Stimulated activated naive CD8-positive, alpha-beta T cell treated with anti-CD3 and anti-CD28 coated beads, Interleukin-15, amount 100 ng/mL, for 72 hours (primary cell): ENCODE results near the gene PRKRIP1.
"Not testable (repeated sequence)": the region's sequence is repeated elsewhere in the genome, so short reads cannot be mapped to it uniquely, and the experiment has no call there.

Source experiments
- ATAC-seq: fragments of 150-1000 bp; cut with Tn5 transposase; 2 replicates; pipeline ENCODE4 v1.10.0; 2021; ENCODE audit warnings: mild to moderate bottlenecking, moderate library complexity
- DNase-seq, 2 donors: peaks; one replicate each; pipeline ENCODE4 v3.0.0; 2021 to 2022
- H3K27ac Mint-ChIP-seq, 2 donors: one replicate each; pipeline ENCODE4 v1.8.0; 2022; ENCODE audit warnings: mild to moderate bottlenecking in 2 of 2, mixed read lengths in 2 of 2, moderate library complexity in 2 of 2
- H3K27me3 Mint-ChIP-seq: one replicate; pipeline ENCODE4 v1.8.0; 2022; ENCODE audit warnings: mixed read lengths
- H3K4me1 Mint-ChIP-seq: one replicate; pipeline ENCODE4 v1.8.0; 2022; ENCODE audit warnings: mild to moderate bottlenecking, mixed read lengths
- H3K4me3 Mint-ChIP-seq, 2 donors: one replicate each; pipeline ENCODE4 v1.8.0; 2022; ENCODE audit warnings: mild to moderate bottlenecking in 2 of 2, mixed read lengths in 2 of 2, moderate library complexity in 1 of 2
- H3K9me3 Mint-ChIP-seq, 2 donors: one replicate each; pipeline ENCODE4 v1.8.0; 2022; ENCODE audit warnings: mixed read lengths in 2 of 2

Gene PRKRIP1

GRCh38 chr7:102392330-102392729 is 3.8 kb upstream of the PRKRIP1 start:
- Mint-ChIP-seq H3K4me3 (no peak overlapping the region), H3K9me3 (no peaks in the 10 kb centered on the region), H3K4me1 (peaks cover 16% of the 10 kb centered on the region), H3K27ac (no peak overlapping the region), H3K27me3 (no peaks in the 10 kb centered on the region)
- DNase-seq (no peak), ATAC-seq (no peak)

DNA sequence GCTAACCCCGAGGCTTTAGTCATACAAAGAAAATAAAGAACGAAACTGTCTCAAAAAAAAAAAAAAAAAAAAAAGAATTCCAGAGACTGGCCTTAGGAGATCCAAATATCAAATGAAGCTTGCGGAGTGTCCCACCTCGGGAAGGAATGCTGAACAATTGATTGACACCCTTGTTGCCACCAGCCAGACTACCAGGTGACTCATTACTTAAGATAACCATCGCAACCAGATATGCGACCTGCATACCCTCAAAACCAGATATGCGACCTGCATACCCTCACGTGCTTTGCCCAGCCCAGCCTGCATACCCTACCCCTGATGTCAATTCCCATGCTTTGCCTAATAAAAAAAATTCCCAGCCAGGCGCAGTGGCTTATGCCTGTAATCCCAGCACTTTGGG is 2.7 kb upstream of the PRKRIP1 start:
- DNase-seq: no peak
- peaks cover 21% of the 10 kb centered on the region for H3K4me1 Mint-ChIP-seq
- H3K27me3 Mint-ChIP-seq: no peaks in the 10 kb centered on the region
- no peaks in the 10 kb centered on the region for H3K9me3 Mint-ChIP-seq
- H3K27ac Mint-ChIP-seq: no peak overlapping the region
- no peak for ATAC-seq
- H3K4me3 Mint-ChIP-seq: no peak overlapping the region

DNA sequence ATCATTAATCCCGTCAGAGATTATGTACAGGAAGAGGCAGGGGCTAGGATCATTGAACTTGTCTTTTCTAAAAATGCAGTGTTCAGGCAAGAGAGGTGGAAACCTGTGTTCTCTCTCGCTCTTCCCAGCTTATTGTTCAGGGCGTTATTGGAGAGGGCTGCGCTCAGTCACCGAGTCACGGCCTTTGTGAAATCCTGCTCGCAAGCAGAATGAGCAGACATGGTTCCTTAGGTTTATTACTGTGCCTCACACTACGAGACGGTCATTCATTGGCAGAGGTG is 631 bp upstream of the PRKRIP1 start:
- Mint-ChIP-seq H3K4me1 (peaks cover 21% of the 10 kb centered on the region), H3K9me3 (no peaks in the 10 kb centered on the region), H3K4me3 (peak overlapping the region; percentile 87 to 93), H3K27ac (peak overlapping the region in 1 of 2 donors; percentile 74), H3K27me3 (no peaks in the 10 kb centered on the region)
- DNase-seq (no peak), ATAC-seq (peak; percentile 1)

GRCh38 chr7:102396710-102397019 is 502 bp downstream of the PRKRIP1 start:
- no peaks in the 10 kb centered on the region for H3K9me3 Mint-ChIP-seq
- H3K4me3 Mint-ChIP-seq: peak overlapping the region; percentile 87 to 93
- no peak for DNase-seq
- no peaks in the 10 kb centered on the region for H3K27me3 Mint-ChIP-seq
- H3K4me1 Mint-ChIP-seq: peaks cover 21% of the 10 kb centered on the region
- H3K27ac Mint-ChIP-seq: peak overlapping the region; percentile 94
- ATAC-seq: no peak

GRCh38 chr7:102398543-102398942 is 2.4 kb downstream of the PRKRIP1 start:
- no peaks in the 10 kb centered on the region for H3K27me3 Mint-ChIP-seq
- H3K4me3 Mint-ChIP-seq: no peak overlapping the region
- DNase-seq: no peak
- no peak overlapping the region for H3K27ac Mint-ChIP-seq
- peaks cover 21% of the 10 kb centered on the region for H3K4me1 Mint-ChIP-seq
- H3K9me3 Mint-ChIP-seq: no peaks in the 10 kb centered on the region
- ATAC-seq: no peak

- no peaks in the 10 kb centered on the region for H3K27me3 Mint-ChIP-seq
- ATAC-seq (no peak), DNase-seq (no peak)
- no peak overlapping the region for H3K4me3 Mint-ChIP-seq
- no peaks in the 10 kb centered on the region for H3K9me3 Mint-ChIP-seq
- no peak overlapping the region for H3K27ac Mint-ChIP-seq
- H3K4me1 Mint-ChIP-seq: peaks cover 23% of the 10 kb centered on the region
Measured at GRCh38 chr7:102400360-102400759, 4.2 kb downstream of the PRKRIP1 start.

DNA sequence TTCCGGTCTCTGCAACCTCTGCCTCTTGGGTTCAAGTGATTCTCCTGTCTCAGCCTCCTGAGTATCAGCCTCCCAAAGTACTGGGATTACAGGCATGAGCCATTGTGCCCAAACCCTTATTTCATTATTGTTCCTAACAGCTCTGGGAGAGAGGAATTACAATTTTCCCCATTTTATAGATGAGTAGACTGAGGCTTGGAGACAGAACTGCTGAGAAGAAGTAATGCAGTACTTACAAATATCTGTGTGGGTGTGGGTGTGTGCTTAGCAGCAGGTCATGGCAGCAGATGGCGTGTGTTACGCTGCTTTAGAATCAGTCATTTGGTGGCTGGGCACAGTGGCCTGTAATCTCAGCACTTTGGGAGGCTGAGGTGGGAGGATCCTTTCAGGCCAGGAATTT is 7.4 kb downstream of the PRKRIP1 start:
- peak overlapping the region in 1 of 2 donors; percentile 52 for H3K27ac Mint-ChIP-seq
- H3K4me1 Mint-ChIP-seq: peaks cover 5% of the 10 kb centered on the region
- H3K27me3 Mint-ChIP-seq: no peaks in the 10 kb centered on the region
- no peaks in the 10 kb centered on the region for H3K9me3 Mint-ChIP-seq
- H3K4me3 Mint-ChIP-seq: no peak overlapping the region
- ATAC-seq: no peak
- DNase-seq: no peak

GRCh38 chr7:102404005-102404861 is 8.1 kb downstream of the PRKRIP1 start:
- DNase-seq (peak; percentile 44 to 45), ATAC-seq (peak; percentile 99)
- no peaks in the 10 kb centered on the region for H3K27me3 Mint-ChIP-seq

DNA sequence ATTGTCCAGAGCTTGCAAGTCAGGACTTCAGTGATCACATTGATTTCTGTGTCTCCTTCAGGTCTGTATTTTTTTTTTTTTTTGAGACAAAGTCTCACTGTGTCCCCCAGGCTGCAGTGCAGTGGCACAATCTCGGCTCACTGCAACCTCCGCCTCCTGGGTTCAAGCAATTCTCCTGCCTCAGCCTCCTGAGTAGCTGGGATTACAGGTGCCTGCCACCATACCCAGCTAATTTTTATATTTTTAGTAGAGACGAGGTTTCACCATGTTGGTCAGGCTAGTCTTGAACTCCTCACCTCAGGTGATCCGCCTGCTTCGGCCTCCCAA is 8.7 kb downstream of the PRKRIP1 start:
- not testable (repeated sequence) for DNase-seq, H3K9me3 Mint-ChIP-seq, ATAC-seq, H3K27me3 Mint-ChIP-seq, H3K4me1 Mint-ChIP-seq, H3K4me3 Mint-ChIP-seq
- peak overlapping the region in 1 of 2 donors; percentile 85 for H3K27ac Mint-ChIP-seq

More at GRCh38 chr7:102404005-102404861, 8.1 kb downstream of the PRKRIP1 start:
- Mint-ChIP-seq H3K27ac (no peak overlapping the region), H3K9me3 (no peaks in the 10 kb centered on the region), H3K4me1 (peaks cover 5% of the 10 kb centered on the region), H3K4me3 (no peak overlapping the region)

DNA sequence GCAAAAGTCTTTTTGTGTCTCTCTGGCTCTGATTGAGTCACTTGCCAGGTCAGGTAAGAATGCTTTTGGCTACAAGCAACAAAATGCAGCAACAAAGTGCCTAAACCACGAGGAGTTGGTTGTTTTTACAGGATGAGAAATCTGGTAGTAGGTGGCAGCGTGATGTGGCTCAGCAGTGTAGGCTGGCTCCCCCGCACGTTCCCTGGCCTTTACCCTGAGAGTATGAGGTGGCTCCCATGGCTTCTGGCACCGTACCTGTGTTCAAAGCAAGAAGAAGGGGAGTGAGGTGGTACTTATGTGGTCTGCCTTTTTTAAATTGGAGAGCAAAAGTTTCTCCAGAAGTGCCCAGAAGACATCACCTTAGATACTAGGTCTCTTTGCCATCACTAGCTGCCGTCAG is 11.7 kb downstream of the PRKRIP1 start:
- H3K27me3 Mint-ChIP-seq: no peaks in the 10 kb centered on the region
- no peak for ATAC-seq
- H3K4me3 Mint-ChIP-seq: no peak overlapping the region

DNA sequence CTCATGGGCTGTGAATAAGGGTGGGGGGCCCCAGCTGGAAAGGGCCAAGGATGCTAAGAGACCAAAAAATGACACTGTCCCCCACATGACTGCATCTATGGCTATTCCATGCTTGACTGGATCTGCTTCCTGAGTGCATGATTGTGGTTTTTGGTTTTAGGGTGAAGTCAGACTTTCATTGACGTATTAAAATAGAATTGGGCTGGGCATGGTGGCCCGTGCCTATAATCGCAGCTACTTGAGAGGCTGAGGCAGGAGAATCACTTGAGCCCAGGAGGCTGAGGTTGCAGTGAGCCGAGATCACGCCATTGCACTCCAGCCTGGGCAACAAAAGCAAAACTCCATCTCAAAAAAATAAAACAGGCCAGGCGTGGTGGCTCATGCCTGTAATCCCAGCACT is 12.4 kb downstream of the PRKRIP1 start:
- ATAC-seq, H3K27me3 Mint-ChIP-seq, H3K4me3 Mint-ChIP-seq, DNase-seq, H3K27ac Mint-ChIP-seq, H3K9me3 Mint-ChIP-seq: not testable (repeated sequence)
- peaks cover 12% of the 10 kb centered on the region for H3K4me1 Mint-ChIP-seq

More for the DNA sequence above, 11.7 kb downstream of the PRKRIP1 start:
- no peak for DNase-seq
- Mint-ChIP-seq H3K4me1 (peaks cover 9% of the 10 kb centered on the region), H3K9me3 (peaks cover 0 to 6% of the 10 kb centered on the region in 2 donors), H3K27ac (no peak overlapping the region)

GRCh38 chr7:102409340-102409739 is 13.2 kb downstream of the PRKRIP1 start:
- peak overlapping the region in 1 of 2 donors; percentile 77 for H3K27ac Mint-ChIP-seq
- DNase-seq (no peak), ATAC-seq (no peak)
- no peak overlapping the region for H3K4me3 Mint-ChIP-seq
- no peaks in the 10 kb centered on the region for H3K27me3 Mint-ChIP-seq
- peaks cover 11% of the 10 kb centered on the region for H3K4me1 Mint-ChIP-seq
- H3K9me3 Mint-ChIP-seq: peaks cover 0 to 6% of the 10 kb centered on the region in 2 donors

- DNase-seq (no peak), ATAC-seq (no peak)
- H3K9me3 Mint-ChIP-seq: peaks cover 0 to 6% of the 10 kb centered on the region in 2 donors
- peak overlapping the region; percentile 69 to 77 for H3K27ac Mint-ChIP-seq
- no peak overlapping the region for H3K4me3 Mint-ChIP-seq
- H3K4me1 Mint-ChIP-seq: peaks cover 15% of the 10 kb centered on the region
- H3K27me3 Mint-ChIP-seq: no peaks in the 10 kb centered on the region
Measured at GRCh38 chr7:102410123-102410522, 14.0 kb downstream of the PRKRIP1 start.

DNA sequence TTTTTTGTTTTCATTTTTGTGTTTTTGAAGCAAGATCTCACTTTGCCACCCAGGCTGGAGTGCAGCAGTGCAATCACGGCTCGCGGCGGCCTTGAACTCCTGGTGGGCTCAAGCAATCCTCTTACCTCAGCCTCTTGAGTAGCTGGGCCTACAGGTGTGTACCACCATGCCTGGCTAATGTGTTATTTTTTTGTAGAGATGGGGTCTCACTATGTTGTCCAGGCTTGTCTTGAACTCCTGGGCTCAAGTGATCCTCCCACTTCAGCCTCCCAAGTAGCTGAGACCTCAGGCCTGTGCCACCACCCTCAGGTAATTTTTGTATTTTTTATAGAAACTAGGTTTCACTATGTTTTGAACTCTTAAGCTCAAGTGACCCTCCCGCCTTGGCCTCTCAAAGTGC is 14.8 kb downstream of the PRKRIP1 start:
- Mint-ChIP-seq H3K27me3 (no peaks in the 10 kb centered on the region), H3K27ac (peak overlapping the region in 1 of 2 donors; percentile 12), H3K4me3 (no peak overlapping the region), H3K9me3 (peaks cover 0 to 6% of the 10 kb centered on the region in 2 donors), H3K4me1 (peaks cover 23% of the 10 kb centered on the region)
- DNase-seq: no peak
- ATAC-seq: no peak

DNA sequence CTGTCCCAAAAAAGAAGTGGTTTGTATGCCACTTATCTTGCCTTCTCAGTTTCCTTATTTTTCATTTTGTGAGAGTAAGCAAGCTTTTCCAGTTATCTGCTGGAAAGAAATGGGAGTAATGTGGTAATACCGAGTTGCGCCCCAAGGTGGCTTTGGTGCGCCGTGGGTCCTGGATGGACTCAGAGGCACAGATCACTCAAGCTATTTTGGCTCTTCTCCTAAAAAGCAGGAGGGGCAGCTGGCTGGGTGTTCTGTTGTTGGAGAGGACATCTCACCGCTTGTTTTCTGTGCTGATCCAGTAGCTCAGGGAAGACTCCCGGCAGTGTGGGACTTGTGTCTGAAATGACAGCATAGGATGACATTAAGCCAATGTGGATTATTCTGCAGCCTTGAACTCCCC is 16.4 kb downstream of the PRKRIP1 start:
- Mint-ChIP-seq H3K27me3 (no peaks in the 10 kb centered on the region), H3K4me3 (no peak overlapping the region), H3K4me1 (peaks cover 39% of the 10 kb centered on the region), H3K9me3 (peaks cover 0 to 6% of the 10 kb centered on the region in 2 donors), H3K27ac (no peak overlapping the region)
- ATAC-seq (no peak), DNase-seq (no peak)

DNA sequence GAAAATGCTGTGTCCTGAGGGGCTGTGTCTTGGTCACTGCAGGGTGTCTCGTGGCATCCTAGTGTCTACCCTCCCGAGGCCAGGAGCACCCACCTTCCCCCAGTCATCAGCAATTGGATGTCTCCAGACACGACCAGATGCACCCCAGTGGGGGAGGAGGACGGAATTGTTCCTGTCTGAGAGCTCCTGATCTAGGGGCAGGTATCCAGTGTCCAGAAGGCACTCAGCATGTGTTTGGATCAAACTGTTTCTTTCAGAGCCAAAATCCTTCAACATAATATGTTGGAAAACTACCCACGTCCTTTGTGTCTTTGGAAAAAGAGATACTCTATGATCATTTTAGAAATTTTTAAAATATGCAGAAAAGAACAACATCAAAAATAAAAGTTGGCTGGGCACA is 16.9 kb downstream of the PRKRIP1 start:
- H3K4me1 Mint-ChIP-seq: peaks cover 45% of the 10 kb centered on the region
- no peaks in the 10 kb centered on the region for H3K27me3 Mint-ChIP-seq
- H3K27ac Mint-ChIP-seq: no peak overlapping the region
- no peak for ATAC-seq
- DNase-seq: no peak
- no peak overlapping the region for H3K4me3 Mint-ChIP-seq
- peaks cover 0 to 6% of the 10 kb centered on the region in 2 donors for H3K9me3 Mint-ChIP-seq

DNA sequence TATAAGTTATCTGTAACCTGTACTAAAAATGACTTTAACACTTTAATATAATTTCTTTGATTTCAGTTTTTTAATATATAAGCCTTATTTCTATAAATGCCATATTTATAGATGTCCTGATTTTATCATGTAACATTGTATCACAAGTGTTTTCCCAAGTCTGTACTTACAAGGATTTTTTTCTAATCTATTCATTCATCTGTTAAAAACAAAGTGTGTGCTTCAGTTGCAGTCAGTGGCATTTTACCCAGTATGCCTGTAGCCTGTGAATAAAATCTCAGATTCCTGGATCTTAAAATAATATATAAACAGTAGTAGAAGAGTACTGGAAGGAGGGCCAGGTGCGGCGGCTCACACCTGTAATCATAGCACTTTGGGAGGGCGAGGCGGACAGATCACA is 17.4 kb downstream of the PRKRIP1 start:
- Mint-ChIP-seq H3K4me1 (peaks cover 50% of the 10 kb centered on the region), H3K27ac (peak overlapping the region in 1 of 2 donors; percentile 65), H3K9me3 (peaks cover 0 to 6% of the 10 kb centered on the region in 2 donors), H3K4me3 (no peak overlapping the region), H3K27me3 (no peaks in the 10 kb centered on the region)
- no peak for ATAC-seq
- DNase-seq: no peak
